Measurements from ENCODE around the gene CTTN.

Gene CTTN

DNA sequence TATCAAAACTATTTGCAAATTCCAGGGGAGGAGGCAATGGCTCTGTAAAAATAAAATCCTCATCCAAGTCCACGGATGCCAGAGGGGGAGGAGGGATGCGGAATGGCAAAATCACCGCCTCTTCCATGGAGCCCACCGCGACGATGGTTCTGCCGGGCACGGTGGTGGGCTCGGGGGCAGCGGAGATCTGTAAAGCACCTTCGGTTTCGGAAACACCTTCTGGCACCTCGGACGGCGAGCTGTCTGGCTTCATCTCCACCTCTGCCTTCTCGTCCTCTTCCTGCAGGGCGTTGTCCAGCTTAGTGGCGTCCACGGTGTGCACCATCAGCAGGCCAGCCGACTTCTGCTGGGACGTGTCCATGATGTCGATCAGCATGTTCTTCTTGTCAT lies 87.7 kb downstream of the CTTN start:
- DNase-seq (ENCODE audit: extremely low read depth, insufficient read length), result no peak
- TF ChIP-seq, protein P1, sequence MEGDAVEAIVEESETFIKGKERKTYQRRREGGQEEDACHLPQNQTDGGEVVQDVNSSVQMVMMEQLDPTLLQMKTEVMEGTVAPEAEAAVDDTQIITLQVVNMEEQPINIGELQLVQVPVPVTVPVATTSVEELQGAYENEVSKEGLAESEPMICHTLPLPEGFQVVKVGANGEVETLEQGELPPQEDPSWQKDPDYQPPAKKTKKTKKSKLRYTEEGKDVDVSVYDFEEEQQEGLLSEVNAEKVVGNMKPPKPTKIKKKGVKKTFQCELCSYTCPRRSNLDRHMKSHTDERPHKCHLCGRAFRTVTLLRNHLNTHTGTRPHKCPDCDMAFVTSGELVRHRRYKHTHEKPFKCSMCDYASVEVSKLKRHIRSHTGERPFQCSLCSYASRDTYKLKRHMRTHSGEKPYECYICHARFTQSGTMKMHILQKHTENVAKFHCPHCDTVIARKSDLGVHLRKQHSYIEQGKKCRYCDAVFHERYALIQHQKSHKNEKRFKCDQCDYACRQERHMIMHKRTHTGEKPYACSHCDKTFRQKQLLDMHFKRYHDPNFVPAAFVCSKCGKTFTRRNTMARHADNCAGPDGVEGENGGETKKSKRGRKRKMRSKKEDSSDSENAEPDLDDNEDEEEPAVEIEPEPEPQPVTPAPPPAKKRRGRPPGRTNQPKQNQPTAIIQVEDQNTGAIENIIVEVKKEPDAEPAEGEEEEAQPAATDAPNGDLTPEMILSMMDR (IDR thresholded peaks at IDR 0.05; ENCODE audit: insufficient read depth, low read length, poor library complexity, severe bottlenecking), result no peak
- no peak overlapping the region for H3K4me3 ChIP-seq (replicated peaks; ENCODE audit: low read depth, low read length)
- no peaks in the 10 kb centered on the region for H3K27me3 ChIP-seq (replicated peaks; ENCODE audit: control insufficient read depth, insufficient read depth, low read length)
- H3K36me3 ChIP-seq (ENCODE audit: control insufficient read depth, insufficient read depth, low read length), result no peaks in the 10 kb centered on the region

Measured in GM06990 (cell line).